ENCODE results near the gene AFF3.
A peak's percentile ranks its signal among the peaks of the same experiment; 100 is the strongest.
"Not testable (repeated sequence)": the region's sequence is repeated elsewhere in the genome, so short reads cannot be mapped to it uniquely, and the experiment has no call there.

Gene AFF3

GRCh38 chr2:99662761-99663341 is 479.5 kb downstream of the AFF3 start:
- peak; percentile 52 for DNase-seq (ENCODE audit: low read depth)

DNA sequence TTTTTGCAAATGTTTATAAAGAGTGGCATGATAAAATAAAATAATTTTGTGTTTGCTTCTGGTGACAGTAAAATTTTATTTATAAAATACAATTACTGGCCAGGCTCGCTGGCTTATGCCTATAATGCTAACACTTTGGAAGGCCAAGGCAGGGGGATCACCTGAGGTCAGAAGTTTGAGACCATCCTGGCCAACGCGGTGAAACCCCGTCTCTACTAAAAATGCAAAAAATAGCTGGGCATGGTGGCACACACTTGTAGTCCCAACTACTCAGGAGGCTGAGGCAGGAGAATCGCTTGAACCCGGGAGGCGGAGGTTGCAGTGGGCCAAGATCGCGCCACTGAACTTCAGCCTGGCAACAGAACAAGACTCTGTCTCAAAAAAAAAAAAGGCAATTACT is 480.6 kb downstream of the AFF3 start:
- not testable (repeated sequence) for DNase-seq (ENCODE audit: low read depth)

- DNase-seq (ENCODE audit: low read depth): no peak
Measured at GRCh38 chr2:99660616-99661406, 481.6 kb downstream of the AFF3 start.

DNA sequence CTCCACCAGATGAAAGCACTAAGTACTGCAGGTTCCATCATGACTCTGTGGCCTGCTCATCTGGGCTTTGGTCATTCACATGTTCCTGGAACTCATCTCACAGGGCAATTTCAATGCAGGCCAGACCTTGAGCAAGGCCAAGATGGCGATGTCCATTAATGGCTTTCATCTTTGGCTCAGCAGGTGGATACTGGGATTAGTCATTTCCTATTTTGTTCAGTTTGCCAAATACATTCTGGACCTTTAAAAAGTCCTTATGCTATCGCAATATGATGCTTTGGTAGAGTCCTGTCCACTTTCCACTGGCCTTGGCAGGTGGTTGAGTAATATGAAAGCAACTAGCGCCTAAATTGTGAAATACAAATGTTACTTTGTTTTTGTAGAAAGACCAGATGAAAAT is 482.5 kb downstream of the AFF3 start:
- no peak for DNase-seq (ENCODE audit: low read depth)

- no peak for DNase-seq (ENCODE audit: low read depth)
Measured at GRCh38 chr2:99657691-99658258, 484.6 kb downstream of the AFF3 start.

- no peak for DNase-seq (ENCODE audit: low read depth)
Measured at GRCh38 chr2:99656994-99657393, 485.4 kb downstream of the AFF3 start.

DNA sequence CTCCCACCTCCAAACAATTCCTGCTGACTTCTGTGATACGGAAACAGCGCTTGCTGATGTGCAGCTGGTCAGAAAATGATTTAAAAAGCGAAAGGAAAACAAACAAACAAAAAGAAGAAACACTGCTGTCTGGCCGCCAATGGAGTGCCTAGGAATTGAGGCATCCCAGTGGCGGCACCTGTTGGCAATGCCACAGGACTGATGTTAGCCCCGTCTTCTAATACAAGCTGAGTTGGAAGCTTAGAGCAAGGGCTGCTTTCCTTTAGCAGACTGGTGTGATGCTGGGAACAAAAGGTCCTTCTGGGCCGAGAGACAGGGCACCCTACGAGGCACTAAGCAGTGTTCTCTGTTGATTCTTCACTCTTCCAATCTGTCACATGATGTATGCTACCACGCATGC is 489.0 kb downstream of the AFF3 start:
- no peak for DNase-seq (ENCODE audit: low read depth)

GRCh38 chr2:99652862-99653261 is 489.5 kb downstream of the AFF3 start:
- no peak for DNase-seq (ENCODE audit: low read depth)

DNA sequence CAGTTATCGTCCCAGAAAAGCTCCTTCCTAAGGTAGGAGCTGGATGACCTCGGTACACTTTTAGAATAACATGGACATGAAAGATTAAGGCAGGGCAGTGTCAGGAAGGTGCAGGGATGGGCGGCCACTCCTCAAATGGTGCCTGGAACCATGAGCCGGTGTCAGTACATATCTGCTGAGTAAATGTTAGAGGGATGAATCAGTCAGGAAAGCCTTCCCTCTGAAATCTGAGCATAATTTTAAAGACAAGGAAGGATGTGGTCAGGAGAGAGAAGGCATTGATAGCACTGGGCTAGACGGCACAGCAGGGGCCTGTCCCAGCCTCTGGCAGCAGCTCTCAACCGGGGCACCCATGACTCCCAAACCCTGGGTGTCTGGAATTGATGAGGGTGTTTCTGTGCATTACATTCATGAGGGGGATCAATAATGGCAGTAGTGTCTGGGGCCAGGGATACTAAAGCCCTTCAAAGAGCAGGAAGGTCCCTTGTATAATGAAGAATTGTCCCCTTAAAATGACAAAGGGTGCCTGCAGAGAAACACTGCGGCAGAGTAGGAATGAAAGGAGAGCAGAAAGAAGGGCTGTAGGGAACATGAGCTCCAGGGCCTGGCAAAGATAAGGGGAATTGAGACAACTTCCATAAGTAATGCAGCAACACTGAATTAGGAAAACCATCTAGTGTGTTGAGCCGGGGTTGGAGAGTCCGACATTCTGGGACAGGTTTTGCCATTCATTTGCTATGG is 490.3 kb downstream of the AFF3 start:
- DNase-seq (ENCODE audit: low read depth): peak; percentile 55

- DNase-seq (ENCODE audit: low read depth): no peak
Measured at GRCh38 chr2:99648906-99649789, 493.2 kb downstream of the AFF3 start.

- no peak for DNase-seq (ENCODE audit: low read depth)
Measured at GRCh38 chr2:99648178-99648844, 494.1 kb downstream of the AFF3 start.

- no peak for DNase-seq (ENCODE audit: low read depth)
Measured at GRCh38 chr2:99645960-99646359, 496.4 kb downstream of the AFF3 start.

GRCh38 chr2:99644419-99644787 is 498.0 kb downstream of the AFF3 start:
- no peak for DNase-seq (ENCODE audit: low read depth)

DNA sequence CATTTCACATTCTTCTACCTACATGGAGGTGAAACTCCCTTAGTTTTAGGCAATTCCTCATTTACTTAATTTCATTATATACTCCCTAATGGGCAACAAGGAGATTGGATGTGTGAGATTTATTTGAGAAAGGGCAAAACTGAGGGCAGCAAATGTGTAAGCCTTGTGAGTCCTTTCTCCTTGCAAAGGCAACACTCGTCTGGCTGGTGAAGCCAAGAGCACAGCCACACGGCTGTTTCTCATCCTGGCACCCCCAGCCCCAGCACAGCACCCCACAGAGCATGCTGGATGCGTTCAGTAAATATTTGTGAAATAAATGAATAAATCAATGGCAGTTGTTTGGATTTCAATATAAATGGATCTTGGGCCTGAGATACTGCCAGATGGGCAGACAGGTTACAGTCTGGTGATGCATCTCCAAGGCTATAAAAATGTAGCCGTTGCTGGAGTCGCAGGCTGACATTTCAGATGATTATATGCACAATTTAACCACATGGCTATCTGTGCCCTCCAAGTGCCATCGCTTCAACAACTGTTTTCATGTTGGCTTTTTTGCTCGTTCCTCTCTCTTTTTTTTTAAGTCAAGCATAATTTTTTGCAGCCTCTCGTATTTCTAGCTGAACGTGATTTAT is 498.5 kb downstream of the AFF3 start:
- DNase-seq (ENCODE audit: low read depth): no peak

DNA sequence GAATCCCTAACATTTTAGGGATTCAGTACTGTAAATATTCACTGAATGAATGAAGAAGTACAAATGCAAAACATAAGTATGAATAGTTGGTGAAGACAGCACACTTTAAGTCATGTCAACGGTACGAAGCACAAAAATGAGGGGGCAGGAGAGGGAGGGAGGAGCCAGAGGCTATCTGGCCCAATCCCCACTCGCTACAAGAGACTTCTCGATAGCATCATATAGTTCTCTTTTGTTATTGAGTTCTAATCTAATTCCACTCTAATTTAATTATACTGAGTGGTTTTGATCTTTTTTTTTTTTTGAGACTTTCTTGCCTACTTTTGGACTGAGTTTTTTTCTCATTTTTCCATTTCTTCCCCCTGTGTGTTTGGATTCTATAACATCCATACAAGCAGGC is 500.4 kb downstream of the AFF3 start:
- DNase-seq (ENCODE audit: low read depth): no peak

- DNase-seq (ENCODE audit: low read depth): no peak
Measured at GRCh38 chr2:99640635-99641151, 501.7 kb downstream of the AFF3 start.

DNA sequence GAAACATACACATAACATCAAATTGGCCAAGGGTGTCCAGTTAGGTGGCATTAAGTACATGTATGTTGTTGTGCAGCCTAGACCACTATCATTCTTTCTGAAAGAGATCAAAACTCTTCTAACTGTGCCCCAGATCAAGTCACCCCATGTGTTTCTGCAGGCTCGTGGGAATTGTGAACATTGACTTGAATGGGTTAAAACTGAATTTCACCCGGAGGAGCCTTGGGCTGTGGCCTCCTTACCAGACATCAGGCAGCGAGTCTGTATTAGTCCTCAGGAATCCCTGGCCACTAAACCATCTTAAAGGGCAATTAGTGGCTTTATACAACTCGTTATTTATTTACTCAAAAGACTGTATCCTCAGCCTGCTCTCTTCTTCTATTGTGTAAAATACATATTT is 503.6 kb downstream of the AFF3 start:
- no peak for DNase-seq (ENCODE audit: low read depth)

- no peak for DNase-seq (ENCODE audit: low read depth)
Measured at GRCh38 chr2:99637159-99637697, 505.2 kb downstream of the AFF3 start.

GRCh38 chr2:99636144-99637034 is 506.0 kb downstream of the AFF3 start:
- no peak for DNase-seq (ENCODE audit: low read depth)
